OCI-LY3 (cell line): ENCODE data around the gene HDDC2.

Experiments
- H2AFZ ChIP-seq: fragments of 200-600, 300-600 bp; shearing (Covaris generic); 2 replicates; pipeline ENCODE4 v1.6.0; 2014; ENCODE audit warnings: antibody characterized with exemption, low read depth, low read length
- H3K27ac ChIP-seq: fragments of 200-600, 300-600 bp; sonication (generic); 2 replicates; pipeline ENCODE4 v1.5.1; 2014; ENCODE audit warnings: mild to moderate bottlenecking, low read length, moderate library complexity, mixed read lengths
- H3K27me3 ChIP-seq: fragments of 200-600, 300-600 bp; sonication (generic); 2 replicates; pipeline ENCODE4 v1.6.1; 2014; ENCODE audit warnings: low read depth, low read length, mixed read lengths
- H3K36me3 ChIP-seq: fragments of 200-600, 300-600 bp; sonication (generic); replicated peaks from 2 replicates; pipeline ENCODE3; 2014; ENCODE audit warnings: low read depth, low read length, mixed read lengths
- H3K4me1 ChIP-seq: fragments of 300-600, 200-600 bp; sonication (generic); 2 replicates; pipeline ENCODE4 v1.6.1; 2014; ENCODE audit warnings: low read length, mixed read lengths
- H3K4me2 ChIP-seq: fragments of 200-600, 300-600 bp; sonication (generic); 2 replicates; pipeline ENCODE4 v1.6.1; 2014; ENCODE audit warnings: low read length, mixed read lengths
- H3K4me3 ChIP-seq: fragments of 300-600, 200-600 bp; sonication (generic); 2 replicates; pipeline ENCODE4 v1.5.1; 2014; ENCODE audit warnings: antibody characterized with exemption, mild to moderate bottlenecking, low read length, moderate library complexity
- H3K79me2 ChIP-seq: fragments of 300-600, 200-600 bp; shearing (Covaris generic); 2 replicates; pipeline ENCODE4 v1.6.1; 2014; ENCODE audit warnings: mild to moderate bottlenecking, low read length, mixed read lengths
- H3K9ac ChIP-seq: fragments of 300-600, 200-600 bp; shearing (Covaris generic); 2 replicates; pipeline ENCODE4 v1.6.0; 2014; ENCODE audit warnings: mild to moderate bottlenecking, low read length, moderate library complexity
- H3K9me3 ChIP-seq: fragments of 200-600, 300-600 bp; shearing (Covaris generic); 2 replicates; pipeline ENCODE4 v1.6.1; 2014; ENCODE audit warnings: low read length, mixed read lengths; ENCODE audit not compliant: insufficient read depth
- H4K20me1 ChIP-seq: fragments of 200-600, 300-600 bp; sonication (generic); 2 replicates; pipeline ENCODE4 v1.6.1; 2016; ENCODE audit warnings: low read length, mixed read lengths; ENCODE audit not compliant: insufficient read depth
- CTCF ChIP-seq: fragments of 200-600, 300-600 bp; sonication (generic); IDR thresholded peaks from 2 replicates; pipeline ENCODE4 v1.5.1; 2014; ENCODE audit warnings: antibody characterized with exemption, low read length, low read depth
- EZH2phosphoT487 ChIP-seq: fragments of 200-600 bp; shearing (Covaris generic); IDR thresholded peaks from 2 replicates; pipeline ENCODE4 v1.6.1; 2018; ENCODE audit warnings: antibody characterized with exemption, mixed run types, low read depth

HDDC2 gene

DNA sequence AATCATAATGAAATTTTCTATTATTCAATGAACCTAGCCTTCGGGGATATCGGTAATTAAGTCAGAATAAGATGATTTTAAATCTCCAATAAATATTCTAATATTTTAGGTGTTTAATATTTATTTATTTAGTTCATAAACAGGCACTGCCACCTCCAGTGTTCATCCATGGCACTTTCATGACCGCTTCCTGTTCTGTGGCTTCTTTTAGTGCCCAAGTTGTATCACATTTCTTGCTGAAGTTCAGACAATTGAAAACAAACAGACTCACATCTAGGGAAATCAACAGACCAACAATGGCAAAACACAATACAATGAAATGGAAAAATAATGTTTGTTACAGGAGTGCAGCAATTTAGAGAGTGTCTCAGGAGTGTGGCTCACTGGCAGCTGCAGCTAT, 26.0 kb downstream of the HDDC2 start:
- Histone ChIP-seq H3K79me2 (peaks cover 3% of the 10 kb centered on the region; the same call in 1 of the 2 replicates), H3K4me3 (no peak overlapping the region), H3K9me3 (no peaks in the 10 kb centered on the region), H3K36me3 (peaks cover 7% of the 10 kb centered on the region), H4K20me1 (no peaks in the 10 kb centered on the region), H3K4me2 (no peak overlapping the region), H3K27ac (no peak overlapping the region), H2AFZ (no peak overlapping the region), H3K9ac (no peak overlapping the region), H3K4me1 (no peaks in the 10 kb centered on the region), H3K27me3 (no peaks in the 10 kb centered on the region)
- no peak for TF ChIP-seq CTCF
- no peak for TF ChIP-seq EZH2phosphoT487

DNA sequence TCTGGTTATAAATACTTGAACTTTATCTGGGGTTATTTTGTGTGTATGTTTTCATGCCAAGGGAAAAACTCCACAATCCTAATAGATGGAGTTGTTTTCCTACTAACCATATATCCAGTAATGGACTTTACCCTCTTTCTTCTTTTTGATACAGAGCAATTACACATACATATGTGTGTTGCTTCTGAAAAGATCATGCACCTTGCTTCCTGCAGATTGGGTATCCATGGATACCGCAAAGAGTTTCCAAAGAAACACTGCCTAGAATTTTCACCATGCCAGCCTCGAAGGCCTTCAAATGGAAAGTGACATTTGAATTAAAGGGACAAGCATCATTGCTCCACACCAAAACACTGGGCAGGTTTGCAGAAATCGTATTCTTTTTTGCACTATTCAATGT, 26.8 kb downstream of the HDDC2 start:
- Histone ChIP-seq H3K4me3 (no peak overlapping the region), H3K4me2 (no peak overlapping the region), H4K20me1 (no peaks in the 10 kb centered on the region), H3K9me3 (no peaks in the 10 kb centered on the region), H3K9ac (no peak overlapping the region), H3K79me2 (no peaks in the 10 kb centered on the region), H2AFZ (no peak overlapping the region), H3K27ac (no peak overlapping the region), H3K27me3 (no peaks in the 10 kb centered on the region), H3K36me3 (peaks cover 7% of the 10 kb centered on the region), H3K4me1 (no peaks in the 10 kb centered on the region)
- TF ChIP-seq CTCF (no peak), EZH2phosphoT487 (no peak)

DNA sequence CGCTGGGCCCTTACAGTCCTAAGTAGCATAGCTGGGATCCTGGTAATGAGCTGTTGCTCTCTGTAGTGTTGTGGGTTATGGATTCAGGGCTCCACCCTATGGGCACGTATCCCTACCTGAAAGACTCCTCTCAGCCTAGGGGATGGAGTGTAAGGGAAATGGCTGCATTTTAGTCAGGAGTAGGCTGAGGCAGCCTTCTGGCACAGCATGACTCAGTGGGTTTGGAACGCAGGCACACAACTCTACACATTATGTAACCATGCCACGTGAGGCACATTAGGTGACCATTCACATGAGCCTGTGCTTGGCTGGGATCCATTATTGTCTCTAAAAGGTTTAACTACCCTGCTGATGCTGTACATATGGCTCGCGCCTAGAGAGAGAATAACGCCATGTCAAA, 27.8 kb downstream of the HDDC2 start:
- Histone ChIP-seq H3K4me3 (no peak overlapping the region), H3K36me3 (peaks cover 7% of the 10 kb centered on the region), H3K9ac (no peak overlapping the region), H3K4me1 (no peaks in the 10 kb centered on the region), H3K4me2 (no peak overlapping the region), H2AFZ (no peak overlapping the region), H4K20me1 (no peaks in the 10 kb centered on the region), H3K27ac (no peak overlapping the region), H3K9me3 (no peaks in the 10 kb centered on the region), H3K79me2 (no peaks in the 10 kb centered on the region), H3K27me3 (no peaks in the 10 kb centered on the region)
- no peak for TF ChIP-seq EZH2phosphoT487
- TF ChIP-seq CTCF, result no peak

GRCh38 chr6:125273251-125273650, 28.5 kb downstream of the HDDC2 start:
- no peak overlapping the region for H3K27ac ChIP-seq
- no peak overlapping the region for H3K4me2 ChIP-seq
- no peaks in the 10 kb centered on the region for H3K4me1 ChIP-seq
- H3K36me3 ChIP-seq, result peaks cover 7% of the 10 kb centered on the region
- H3K9ac ChIP-seq, result no peak overlapping the region
- TF ChIP-seq EZH2phosphoT487 (no peak), CTCF (no peak)
- H3K79me2 ChIP-seq, result no peaks in the 10 kb centered on the region
- H3K27me3 ChIP-seq, result no peaks in the 10 kb centered on the region
- H4K20me1 ChIP-seq, result no peaks in the 10 kb centered on the region
- no peaks in the 10 kb centered on the region for H3K9me3 ChIP-seq
- H2AFZ ChIP-seq, result no peak overlapping the region
- no peak overlapping the region for H3K4me3 ChIP-seq
